Duodenal mucosa (tissue), 2 donors: ENCODE results near the gene MED29.

Source experiments
- H3K27ac ChIP-seq: one replicate; pipeline ENCODE4 v1.7.0; 2013; ENCODE audit warnings: low read depth, low read length
- H3K27me3 ChIP-seq, 2 donors: one replicate each; pipeline ENCODE4 v1.7.0; 2013; ENCODE audit warnings: low read length in 2 of 2, control low read depth in 1 of 2; ENCODE audit not compliant: insufficient read depth in 2 of 2, control insufficient read depth in 1 of 2
- H3K36me3 ChIP-seq, 2 donors: one replicate each; pipeline ENCODE4 v1.7.0; 2013; ENCODE audit warnings: low read length in 2 of 2, control low read depth in 1 of 2; ENCODE audit not compliant: insufficient read depth in 2 of 2, control insufficient read depth in 1 of 2
- H3K4me1 ChIP-seq, 2 donors: one replicate each; pipeline ENCODE4 v1.7.0; 2013; ENCODE audit warnings: low read length in 2 of 2, control low read depth in 1 of 2; ENCODE audit not compliant: insufficient read depth in 2 of 2, control insufficient read depth in 1 of 2
- H3K4me3 ChIP-seq, 2 donors: one replicate each; pipeline ENCODE4 v1.7.0; 2013; ENCODE audit warnings: low read length in 2 of 2, low read depth in 1 of 2
- H3K9ac ChIP-seq, 2 donors: one replicate each; pipeline ENCODE4 v1.7.0; 2013; ENCODE audit warnings: low read length in 2 of 2, low read depth in 1 of 2
- H3K9me3 ChIP-seq, 2 donors: one replicate each; pipeline ENCODE4 v1.7.0; 2013; ENCODE audit warnings: low read length in 2 of 2, control low read depth in 1 of 2; ENCODE audit not compliant: control insufficient read depth in 1 of 2

Gene MED29

GRCh38 chr19:39352381-39353255, 38.6 kb upstream of the MED29 start:
- Histone ChIP-seq H3K27ac (no peak overlapping the region), H3K9ac (no peak overlapping the region), H3K4me3 (no peak overlapping the region), H3K27me3 (no peaks in the 10 kb centered on the region), H3K36me3 (peaks cover 31 to 62% of the 10 kb centered on the region in 2 donors), H3K9me3 (no peaks in the 10 kb centered on the region), H3K4me1 (no peaks in the 10 kb centered on the region)

- Histone ChIP-seq H3K9ac (no peak overlapping the region), H3K36me3 (peaks cover 42 to 76% of the 10 kb centered on the region in 2 donors), H3K4me1 (no peaks in the 10 kb centered on the region), H3K4me3 (no peak overlapping the region), H3K27me3 (no peaks in the 10 kb centered on the region), H3K27ac (no peak overlapping the region), H3K9me3 (no peaks in the 10 kb centered on the region)
Measured at GRCh38 chr19:39355253-39355652, 35.9 kb upstream of the MED29 start.

- Histone ChIP-seq H3K27ac (no peak overlapping the region), H3K27me3 (no peaks in the 10 kb centered on the region), H3K36me3 (peaks cover 47 to 84% of the 10 kb centered on the region in 2 donors), H3K4me3 (no peak overlapping the region), H3K9me3 (no peaks in the 10 kb centered on the region), H3K4me1 (no peaks in the 10 kb centered on the region), H3K9ac (no peak overlapping the region)
Measured at GRCh38 chr19:39356073-39356472, 35.1 kb upstream of the MED29 start.

GRCh38 chr19:39356647-39357046, 34.5 kb upstream of the MED29 start:
- Histone ChIP-seq H3K27ac (no peak overlapping the region), H3K9ac (no peak overlapping the region), H3K27me3 (no peaks in the 10 kb centered on the region), H3K9me3 (no peaks in the 10 kb centered on the region), H3K4me1 (no peaks in the 10 kb centered on the region), H3K36me3 (peaks cover 47 to 84% of the 10 kb centered on the region in 2 donors), H3K4me3 (no peak overlapping the region)

- Histone ChIP-seq H3K27me3 (no peaks in the 10 kb centered on the region), H3K4me3 (no peak overlapping the region), H3K27ac (no peak overlapping the region), H3K4me1 (peaks cover 0 to 5% of the 10 kb centered on the region in 2 donors), H3K9me3 (no peaks in the 10 kb centered on the region), H3K36me3 (peaks cover 41 to 83% of the 10 kb centered on the region in 2 donors), H3K9ac (no peak overlapping the region)
Measured at GRCh38 chr19:39359026-39359425, 32.2 kb upstream of the MED29 start.

GRCh38 chr19:39360599-39360998, 30.6 kb upstream of the MED29 start:
- Histone ChIP-seq H3K4me3 (no peak overlapping the region), H3K4me1 (peaks cover 0 to 5% of the 10 kb centered on the region in 2 donors), H3K36me3 (peaks cover 39 to 76% of the 10 kb centered on the region in 2 donors), H3K9me3 (no peaks in the 10 kb centered on the region), H3K27ac (no peak overlapping the region), H3K9ac (no peak overlapping the region), H3K27me3 (no peaks in the 10 kb centered on the region)

GRCh38 chr19:39362682-39363657, 28.2 kb upstream of the MED29 start:
- Histone ChIP-seq H3K9ac (no peak overlapping the region), H3K9me3 (no peaks in the 10 kb centered on the region)

GRCh38 chr19:39363901-39364457, 27.2 kb upstream of the MED29 start:
- Histone ChIP-seq H3K27me3 (no peaks in the 10 kb centered on the region), H3K4me3 (no peak overlapping the region), H3K9ac (no peak overlapping the region), H3K4me1 (peaks cover 0 to 5% of the 10 kb centered on the region in 2 donors), H3K27ac (peak overlapping the region; percentile 6), H3K9me3 (no peaks in the 10 kb centered on the region), H3K36me3 (peaks cover 18 to 55% of the 10 kb centered on the region in 2 donors)

More at GRCh38 chr19:39362682-39363657, 28.2 kb upstream of the MED29 start:
- H3K27ac ChIP-seq: no peak overlapping the region
- no peaks in the 10 kb centered on the region for H3K27me3 ChIP-seq
- peaks cover 22 to 65% of the 10 kb centered on the region in 2 donors for H3K36me3 ChIP-seq
- no peak overlapping the region for H3K4me3 ChIP-seq
- H3K4me1 ChIP-seq: peaks cover 0 to 5% of the 10 kb centered on the region in 2 donors

- H3K4me1 ChIP-seq: peaks cover 0 to 5% of the 10 kb centered on the region in 2 donors
- no peaks in the 10 kb centered on the region for H3K9me3 ChIP-seq
- H3K36me3 ChIP-seq: peaks cover 20 to 58% of the 10 kb centered on the region in 2 donors
- no peak overlapping the region for H3K4me3 ChIP-seq
- H3K9ac ChIP-seq: no peak overlapping the region
- H3K27me3 ChIP-seq: no peaks in the 10 kb centered on the region
- no peak overlapping the region for H3K27ac ChIP-seq
Measured at GRCh38 chr19:39365531-39365930, 25.6 kb upstream of the MED29 start.
